Esophagus squamous epithelium (tissue), 4 donors: ENCODE results near the gene DLGAP1.

Experiments
- CTCF ChIP-seq, 6 experiments: fragments of 450-650 bp in 4 of 6; fragments of 200-600 bp in 2 of 6; sonication (generic) in 2 of 6; IDR thresholded peaks; one replicate each; pipeline ENCODE4 v1.5.1; 2016 to 2019; ENCODE audit warnings: antibody characterized with exemption in 6 of 6, mild to moderate bottlenecking in 4 of 6, moderate library complexity in 4 of 6
- POLR2A ChIP-seq, 4 donors: fragments of 450-650 bp; IDR thresholded peaks; one replicate each; pipeline ENCODE4 v1.6.1; 2017; ENCODE audit warnings: antibody characterized with exemption in 4 of 4, mild to moderate bottlenecking in 4 of 4, moderate library complexity in 3 of 4

- TF ChIP-seq CTCF (IDR thresholded peaks at IDR 0.05) (no peak), POLR2A (IDR thresholded peaks at IDR 0.05) (no peak)
Measured at GRCh38 chr18:3826021-3826420, 629.1 kb downstream of the DLGAP1 start.
